Spleen (tissue), 11 donors: ENCODE measurements around the gene SMIM12. TPM values are rescaled to one million over a fixed set of nuclear protein-coding genes. Genes with fewer than 3 reads are reported as not detected.

Experiments
- DNase-seq: peaks from one replicate; pipeline ENCODE4 v3.0.0-alpha.2; 2020
- H3K27ac ChIP-seq, 8 donors: fragments of 200-600 bp; sonication (generic) in 7 of 8; 1 replicate in 4 of 8; 2 replicates in 4 of 8; pipeline versions ENCODE4 v1.5.0 to v1.8.0; 2016 to 2021; ENCODE audit warnings: inconsistent platforms in 4 of 8, mild to moderate bottlenecking in 4 of 8, moderate library complexity in 1 of 8
- H3K27me3 ChIP-seq, 7 donors: fragments of 200-600 bp; sonication (generic) in 6 of 7; replicated peaks in 1 of 7; 1 replicate in 4 of 7; 2 replicates in 3 of 7; pipeline versions ENCODE4 v1.5.0 to v1.8.0; 2016 to 2021; ENCODE audit warnings: inconsistent platforms in 3 of 7, mild to moderate bottlenecking in 1 of 7
- H3K36me3 ChIP-seq, 6 donors: fragments of 200-600 bp; sonication (generic) in 5 of 6; 1 replicate in 4 of 6; 2 replicates in 2 of 6; pipeline versions ENCODE4 v1.5.0 to v1.8.0; 2016 to 2021; ENCODE audit warnings: inconsistent platforms in 2 of 6
- H3K4me1 ChIP-seq, 6 donors: fragments of 200-600 bp; sonication (generic) in 5 of 6; 1 replicate in 3 of 6; 2 replicates in 3 of 6; pipeline versions ENCODE4 v1.5.0 to v1.8.0; 2016 to 2021; ENCODE audit warnings: inconsistent platforms in 3 of 6
- H3K4me3 ChIP-seq, 8 donors: fragments of 200-600 bp; sonication (generic) in 7 of 8; 1 replicate in 4 of 8; 2 replicates in 4 of 8; pipeline versions ENCODE4 v1.5.0 to v1.8.0; 2016 to 2021; ENCODE audit warnings: inconsistent platforms in 4 of 8, mild to moderate bottlenecking in 4 of 8, moderate library complexity in 2 of 8
- H3K9me3 ChIP-seq, 8 donors: fragments of 200-600 bp; sonication (generic) in 7 of 8; 1 replicate in 4 of 8; 2 replicates in 4 of 8; pipeline versions ENCODE4 v1.5.0 to v1.8.0; 2016 to 2021; ENCODE audit warnings: inconsistent platforms in 4 of 8
- POLR2A ChIP-seq, 3 donors: fragments of 450-650 bp; IDR thresholded peaks; one replicate each; pipeline ENCODE4 v1.5.1; 2017; ENCODE audit warnings: antibody characterized with exemption in 3 of 3, mild to moderate bottlenecking in 1 of 3
- POLR2AphosphoS5 ChIP-seq, 3 donors: sonication (generic); formaldehyde crosslinking; IDR thresholded peaks; one replicate each; pipeline ENCODE4 v1.5.1; 2017; ENCODE audit warnings: antibody characterized with exemption in 3 of 3
- WGBS, 5 donors: extraction: QIAGEN DNeasy Blood & Tissue Kit in 3 of 5; methylation state at CpG; one replicate each; pipeline versions ENCODE4 v1.1.5 to v1.1.7; 2013 to 2018; 5-methylcytosine and 5-hydroxymethylcytosine counted together
- intact Hi-C: fragments of 100-400 bp; cut with DNase I; formaldehyde crosslinking; loops from one replicate; pipeline ENCODE4 v1.15.0; 2023; ENCODE audit warnings: low total_unique reads
- polyA plus RNA-seq, 3 donors: library from polyadenylated mRNA; stranded (reverse); fragments of 200-250 nt; gene quantifications; one replicate each; pipeline ENCODE4 v1.2.1, GENCODE V29; 2013
- total RNA-seq, 7 donors: library from RNA; depleted of rRNA in 3 of 7; stranded (reverse); fragments of >200 nt in 3 of 7; fragmentation: NEBNext Ultra II Directional in 4 of 7; extraction: Animal tissue kit (Norgen Biotek cat#: 25700) in 4 of 7; gene quantifications; one replicate each; pipeline versions ENCODE4 v1.1.0 to v1.2.1, GENCODE V29; 2016 to 2021
- TF ChIP-seq, protein P1 (sequence below), 11 experiments: fragments of 200-600 bp in 7 of 11; fragments of 450-650 bp in 4 of 11; sonication (generic) in 4 of 11; IDR thresholded peaks in 8 of 11; conservative IDR thresholded peaks in 3 of 11; 1 replicate in 7 of 11; 2 replicates in 4 of 11; pipeline versions ENCODE4 v1.4.0 to v1.8.0; 2016 to 2021; ENCODE audit warnings: antibody characterized with exemption in 11 of 11, inconsistent platforms in 4 of 11, mild to moderate bottlenecking in 1 of 11
- donor health status: healthy with polysubstance abuse.
- donor health status: DM: no; HTN: no; CAD: no; lungs with moderate emphysema.
- donor health status: DM: no; HTN: no; CAD: no.
- donor health status: Bipolar disorder and iron deficiency.
- donor health status: healthy.
- donor health status: DM: no; HTN: no; CAD: no.
- donor health status: DM: yes; HTN: yes; CAD: no.

The SMIM12 gene
- total and polyA plus RNA-seq, 10 donors: 15.3 to 39.6 (median 33.3) TPM

DNA sequence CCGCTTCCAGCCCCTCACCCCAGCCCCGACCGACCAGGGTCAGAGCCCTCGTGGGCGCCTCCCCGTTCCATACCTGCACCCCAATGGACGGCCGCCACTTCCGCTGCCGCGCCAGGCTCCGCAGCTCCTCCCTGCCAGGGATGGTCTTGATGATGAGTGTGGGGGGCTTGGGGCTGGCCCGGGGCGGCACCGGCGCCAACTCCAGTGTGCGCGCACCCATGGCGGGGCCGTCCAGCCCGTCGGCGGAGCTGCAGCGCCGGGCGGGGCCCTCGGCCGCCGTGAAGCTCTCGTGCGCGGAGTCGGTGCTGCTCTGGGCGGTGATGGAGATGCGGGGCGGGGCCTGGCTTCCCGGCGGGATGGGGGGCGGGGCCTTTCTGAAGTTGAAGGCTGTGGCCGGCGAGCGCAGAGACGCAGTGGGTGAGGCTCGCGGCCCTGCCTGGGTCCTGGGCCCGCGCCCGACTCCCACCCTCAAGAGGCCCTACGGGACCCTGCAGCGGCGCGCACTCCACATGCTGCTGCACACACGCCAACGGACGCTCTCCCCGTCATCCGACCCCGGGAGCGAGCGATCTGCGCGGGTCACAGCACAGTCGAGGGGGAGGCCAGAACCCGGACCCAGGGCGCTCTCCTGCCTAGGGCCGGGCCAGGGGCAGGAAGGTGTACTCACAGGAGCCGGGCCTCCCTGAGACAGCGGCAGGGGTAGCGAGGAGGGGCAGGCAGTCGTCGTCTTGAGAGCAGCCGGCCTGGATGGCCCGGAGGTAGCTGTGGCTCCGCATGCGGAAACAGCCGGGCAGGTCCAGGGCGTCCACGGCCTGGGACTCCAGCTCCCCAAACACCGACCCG lies 26.1 kb upstream of the SMIM12 start:
- H3K27ac ChIP-seq: no peak overlapping the region
- peaks cover 0 to 16% (median 13%) of the 10 kb centered on the region in 6 donors for H3K4me1 ChIP-seq
- H3K9me3 ChIP-seq: peaks cover 0 to 6% (median 0%) of the 10 kb centered on the region in 8 donors
- no peak for TF ChIP-seq POLR2A (IDR thresholded peaks at IDR 0.05)
- TF ChIP-seq, protein P1, sequence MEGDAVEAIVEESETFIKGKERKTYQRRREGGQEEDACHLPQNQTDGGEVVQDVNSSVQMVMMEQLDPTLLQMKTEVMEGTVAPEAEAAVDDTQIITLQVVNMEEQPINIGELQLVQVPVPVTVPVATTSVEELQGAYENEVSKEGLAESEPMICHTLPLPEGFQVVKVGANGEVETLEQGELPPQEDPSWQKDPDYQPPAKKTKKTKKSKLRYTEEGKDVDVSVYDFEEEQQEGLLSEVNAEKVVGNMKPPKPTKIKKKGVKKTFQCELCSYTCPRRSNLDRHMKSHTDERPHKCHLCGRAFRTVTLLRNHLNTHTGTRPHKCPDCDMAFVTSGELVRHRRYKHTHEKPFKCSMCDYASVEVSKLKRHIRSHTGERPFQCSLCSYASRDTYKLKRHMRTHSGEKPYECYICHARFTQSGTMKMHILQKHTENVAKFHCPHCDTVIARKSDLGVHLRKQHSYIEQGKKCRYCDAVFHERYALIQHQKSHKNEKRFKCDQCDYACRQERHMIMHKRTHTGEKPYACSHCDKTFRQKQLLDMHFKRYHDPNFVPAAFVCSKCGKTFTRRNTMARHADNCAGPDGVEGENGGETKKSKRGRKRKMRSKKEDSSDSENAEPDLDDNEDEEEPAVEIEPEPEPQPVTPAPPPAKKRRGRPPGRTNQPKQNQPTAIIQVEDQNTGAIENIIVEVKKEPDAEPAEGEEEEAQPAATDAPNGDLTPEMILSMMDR (IDR thresholded peaks at IDR 0.05 in 8 of 11, conservative IDR thresholded peaks at IDR 0.05 in 3 of 11): no peak
- no peak for TF ChIP-seq POLR2AphosphoS5 (IDR thresholded peaks at IDR 0.05)
- DNase-seq: no peak
- H3K36me3 ChIP-seq: no peaks in the 10 kb centered on the region
- intact Hi-C loops: no loop called here
- H3K4me3 ChIP-seq: peak overlapping the region; percentile 29 to 71 (median 42)
- H3K27me3 ChIP-seq: peaks cover 4 to 63% (median 21%) of the 10 kb centered on the region in 7 donors
- WGBS, 5 donors: 2 to 7% (median 3%) methylated on average over 8 to 80 of the region's 80 CpGs

- no peak overlapping the region for H3K27ac ChIP-seq
- no peaks in the 10 kb centered on the region for H3K36me3 ChIP-seq
- H3K27me3 ChIP-seq: peaks cover 4 to 65% (median 24%) of the 10 kb centered on the region in 7 donors
- H3K9me3 ChIP-seq: peaks cover 0 to 6% (median 0%) of the 10 kb centered on the region in 8 donors
- intact Hi-C loops: no loop called here
- DNase-seq: no peak
- peaks cover 0 to 16% (median 13%) of the 10 kb centered on the region in 6 donors for H3K4me1 ChIP-seq
- WGBS, 5 donors: 21 to 35% (median 27%) methylated on average over 11 to 19 of the region's 19 CpGs
- peak overlapping the region in 7 of 8 donors; percentile 29 to 71 (median 43) for H3K4me3 ChIP-seq
- no peak for TF ChIP-seq POLR2A (IDR thresholded peaks at IDR 0.05)
- TF ChIP-seq POLR2AphosphoS5 (IDR thresholded peaks at IDR 0.05): no peak
- TF ChIP-seq, protein P1 (IDR thresholded peaks at IDR 0.05 in 8 of 11, conservative IDR thresholded peaks at IDR 0.05 in 3 of 11): no peak
Measured at GRCh38 chr1:34884961-34885360, 25.4 kb upstream of the SMIM12 start.

GRCh38 chr1:34884536-34884935 lies 25.0 kb upstream of the SMIM12 start:
- TF ChIP-seq, protein P1 (IDR thresholded peaks at IDR 0.05 in 8 of 11, conservative IDR thresholded peaks at IDR 0.05 in 3 of 11): no peak
- TF ChIP-seq POLR2AphosphoS5 (IDR thresholded peaks at IDR 0.05): no peak
- TF ChIP-seq POLR2A (IDR thresholded peaks at IDR 0.05): no peak
- intact Hi-C loops: no loop called here
- Histone ChIP-seq H3K27me3 (peaks cover 4 to 67% (median 25%) of the 10 kb centered on the region in 7 donors), H3K36me3 (no peaks in the 10 kb centered on the region), H3K4me3 (no peak overlapping the region), H3K4me1 (peaks cover 0 to 16% (median 13%) of the 10 kb centered on the region in 6 donors), H3K9me3 (peaks cover 0 to 6% (median 0%) of the 10 kb centered on the region in 8 donors), H3K27ac (no peak overlapping the region)
- 49 to 65% (median 57%) methylated on average over 3 of the region's 3 CpGs for WGBS, 5 donors
- no peak for DNase-seq

DNA sequence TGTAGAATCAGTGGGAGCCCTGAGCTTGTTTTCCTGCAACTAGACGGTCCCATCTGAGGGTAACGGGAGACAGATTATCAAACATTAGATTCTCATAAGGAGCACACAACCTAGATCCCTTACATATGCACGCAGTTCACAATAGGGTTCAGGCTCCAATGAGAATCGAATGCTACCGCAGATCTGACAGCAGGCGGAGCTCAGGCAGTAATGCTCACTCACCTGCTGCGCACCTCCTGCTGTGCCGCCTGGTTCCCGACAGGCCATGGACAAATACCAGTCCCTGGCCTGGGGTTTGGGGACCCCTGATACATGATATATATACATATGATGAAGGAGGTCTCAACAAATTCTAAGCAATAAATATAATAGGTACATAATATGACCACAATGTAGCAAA lies 19.7 kb upstream of the SMIM12 start:
- Histone ChIP-seq H3K4me1 (no peaks in the 10 kb centered on the region), H3K27me3 (peaks cover 0 to 58% (median 4%) of the 10 kb centered on the region in 7 donors), H3K9me3 (peaks cover 0 to 6% (median 0%) of the 10 kb centered on the region in 8 donors), H3K4me3 (no peak overlapping the region), H3K27ac (no peak overlapping the region), H3K36me3 (no peaks in the 10 kb centered on the region)
- TF ChIP-seq, protein P1 (IDR thresholded peaks at IDR 0.05 in 8 of 11, conservative IDR thresholded peaks at IDR 0.05 in 3 of 11): no peak
- TF ChIP-seq POLR2A (IDR thresholded peaks at IDR 0.05): no peak
- TF ChIP-seq POLR2AphosphoS5 (IDR thresholded peaks at IDR 0.05): no peak
- 67 to 86% (median 81%) methylated on average over 9 of the region's 9 CpGs for WGBS, 5 donors
- intact Hi-C loops: no loop called here
- no peak for DNase-seq
